WTC11 (cell line): Measurements from ENCODE around the gene ACADL. TPM values are rescaled to one million over a fixed set of nuclear protein-coding genes. Genes with fewer than 3 reads are reported as not detected.

ENCODE experiments used
- total RNA-seq: library from RNA; stranded (reverse); gene quantifications from 3 replicates; pipeline ENCODE4 v1.2.3, GENCODE V29; 2021
- TF ChIP-seq, protein P1 (sequence below): sonication (generic); formaldehyde crosslinking; IDR thresholded peaks from 2 replicates; pipeline ENCODE4 v1.8.1; 2023; ENCODE audit warnings: mild to moderate bottlenecking, missing genetic modification reagents
- TF ChIP-seq, protein P2 (sequence below): sonication (generic); formaldehyde crosslinking; IDR thresholded peaks from 2 replicates; pipeline ENCODE4 v1.8.1; 2022; ENCODE audit warnings: low read depth, mild to moderate bottlenecking, moderate library complexity, missing genetic modification reagents, borderline replicate concordance

ACADL gene
- total RNA-seq, 1 experiment from 2014 or later, result 0.42 TPM

DNA sequence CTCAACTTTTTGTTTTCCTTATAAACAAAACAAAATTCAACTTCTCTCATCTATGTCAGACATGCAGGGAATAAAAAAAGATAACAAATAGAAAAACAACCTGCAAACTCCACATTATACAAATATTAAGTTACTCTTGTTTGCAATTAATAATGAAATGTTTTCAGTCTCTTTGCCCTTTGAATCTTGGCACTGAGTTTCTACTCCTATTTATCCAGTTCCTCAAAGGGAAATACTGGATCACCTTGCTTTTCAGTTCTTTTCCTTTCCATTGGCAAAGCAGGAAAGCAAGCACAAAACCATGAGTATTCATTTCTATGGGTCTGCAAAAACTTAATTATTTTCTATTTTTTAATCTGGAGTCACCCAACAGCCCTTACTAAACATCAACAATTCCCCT, 77.6 kb downstream of the ACADL start (continued):
- TF ChIP-seq, protein P1, sequence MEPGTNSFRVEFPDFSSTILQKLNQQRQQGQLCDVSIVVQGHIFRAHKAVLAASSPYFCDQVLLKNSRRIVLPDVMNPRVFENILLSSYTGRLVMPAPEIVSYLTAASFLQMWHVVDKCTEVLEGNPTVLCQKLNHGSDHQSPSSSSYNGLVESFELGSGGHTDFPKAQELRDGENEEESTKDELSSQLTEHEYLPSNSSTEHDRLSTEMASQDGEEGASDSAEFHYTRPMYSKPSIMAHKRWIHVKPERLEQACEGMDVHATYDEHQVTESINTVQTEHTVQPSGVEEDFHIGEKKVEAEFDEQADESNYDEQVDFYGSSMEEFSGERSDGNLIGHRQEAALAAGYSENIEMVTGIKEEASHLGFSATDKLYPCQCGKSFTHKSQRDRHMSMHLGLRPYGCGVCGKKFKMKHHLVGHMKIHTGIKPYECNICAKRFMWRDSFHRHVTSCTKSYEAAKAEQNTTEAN (CRISPR knock-in tag), result no peak
- TF ChIP-seq, protein P2, sequence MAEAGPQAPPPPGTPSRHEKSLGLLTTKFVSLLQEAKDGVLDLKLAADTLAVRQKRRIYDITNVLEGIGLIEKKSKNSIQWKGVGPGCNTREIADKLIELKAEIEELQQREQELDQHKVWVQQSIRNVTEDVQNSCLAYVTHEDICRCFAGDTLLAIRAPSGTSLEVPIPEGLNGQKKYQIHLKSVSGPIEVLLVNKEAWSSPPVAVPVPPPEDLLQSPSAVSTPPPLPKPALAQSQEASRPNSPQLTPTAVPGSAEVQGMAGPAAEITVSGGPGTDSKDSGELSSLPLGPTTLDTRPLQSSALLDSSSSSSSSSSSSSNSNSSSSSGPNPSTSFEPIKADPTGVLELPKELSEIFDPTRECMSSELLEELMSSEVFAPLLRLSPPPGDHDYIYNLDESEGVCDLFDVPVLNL (CRISPR knock-in tag), result no peak

Other genes with a start within 250 kb of the ACADL start
- gene RPE, start 222.8 kb downstream of the ACADL start, total RNA-seq, result 61.3 to 66.5 TPM (median 63.9 TPM) in 3 replicates
- gene KANSL1L, start 54.0 kb downstream of the ACADL start, total RNA-seq, result 11.1 to 12.2 TPM (median 11.4 TPM) in 3 replicates
- not detected in 3 replicates for gene MYL1, start 89.7 kb upstream of the ACADL start, total RNA-seq